Embryonic facial prominence (tissue), 1 donor: ENCODE measurements around the gene PIBF1.
A peak's percentile ranks its signal among the peaks of the same experiment; 100 is the strongest.
"Not testable (repeated sequence)": the region's sequence is repeated elsewhere in the genome, so short reads cannot be mapped to it uniquely, and the experiment has no call there.

Experiments used
- DNase-seq: peaks from one replicate; pipeline ENCODE4 v3.0.0-alpha.2; 2016; ENCODE audit errors: extremely low spot score

PIBF1 gene

GRCh38 chr13:73011751-73012150 is 229.8 kb downstream of the PIBF1 start:
- no peak for DNase-seq

GRCh38 chr13:73015805-73016204 is 233.9 kb downstream of the PIBF1 start:
- no peak for DNase-seq

GRCh38 chr13:73018336-73018735 is 236.4 kb downstream of the PIBF1 start:
- DNase-seq = no peak

- DNase-seq = no peak
Measured at GRCh38 chr13:73025217-73026012, 243.5 kb downstream of the PIBF1 start.

GRCh38 chr13:73034901-73035300 is 253.0 kb downstream of the PIBF1 start:
- DNase-seq = no peak

- DNase-seq = no peak
Measured at GRCh38 chr13:73035660-73036059, 253.7 kb downstream of the PIBF1 start.

GRCh38 chr13:73036566-73036965 is 254.6 kb downstream of the PIBF1 start:
- no peak for DNase-seq

- DNase-seq = no peak
Measured at GRCh38 chr13:73038064-73038463, 256.1 kb downstream of the PIBF1 start.

GRCh38 chr13:73039201-73040108 is 257.5 kb downstream of the PIBF1 start:
- no peak for DNase-seq

- DNase-seq = no peak
Measured at GRCh38 chr13:73040484-73040883, 258.6 kb downstream of the PIBF1 start.

- DNase-seq = no peak
Measured at GRCh38 chr13:73040968-73041596, 259.1 kb downstream of the PIBF1 start.

GRCh38 chr13:73045031-73045430 is 263.1 kb downstream of the PIBF1 start:
- DNase-seq = no peak

GRCh38 chr13:73048615-73049014 is 266.7 kb downstream of the PIBF1 start:
- DNase-seq = not testable (repeated sequence)

- DNase-seq = no peak
Measured at GRCh38 chr13:73054712-73055111, 272.8 kb downstream of the PIBF1 start.

GRCh38 chr13:73055813-73056564 is 274.1 kb downstream of the PIBF1 start:
- no peak for DNase-seq

GRCh38 chr13:73056565-73056962 is 274.6 kb downstream of the PIBF1 start:
- no peak for DNase-seq

GRCh38 chr13:73057284-73058063 is 275.5 kb downstream of the PIBF1 start:
- no peak for DNase-seq

GRCh38 chr13:73058064-73058313 is 276.1 kb downstream of the PIBF1 start:
- DNase-seq = no peak

GRCh38 chr13:73058432-73058735 is 276.5 kb downstream of the PIBF1 start:
- no peak for DNase-seq

GRCh38 chr13:73058736-73059459 is 277.0 kb downstream of the PIBF1 start, which contains the start of gene KLF5:
Gene KLF5 (plus strand): TSS chr13:73059005. CDS start chr13:73059328, 323 bp downstream.
- peak; percentile 83 for DNase-seq
